ENCODE data around the gene CASK.
"Not testable (repeated sequence)": the region's sequence is repeated elsewhere in the genome, so short reads cannot be mapped to it uniquely, and the experiment has no call there.

The CASK gene

GRCh38 chrX:41522081-41522480 lies 401.3 kb downstream of the CASK start:
- H3K27me3 ChIP-seq (replicated peaks; ENCODE audit: control insufficient read depth, insufficient read depth, low read length, poor library complexity, severe bottlenecking), result no peaks in the 10 kb centered on the region
- no peaks in the 10 kb centered on the region for H3K4me1 ChIP-seq (ENCODE audit: control insufficient read depth, insufficient read depth, low read length, poor library complexity, severe bottlenecking)
- peaks cover 9% of the 10 kb centered on the region for H3K36me3 ChIP-seq (ENCODE audit: control insufficient read depth, insufficient read depth, low read length)
- H3K27ac ChIP-seq (ENCODE audit: insufficient read depth, low read length, poor library complexity, severe bottlenecking), result no peak overlapping the region
- H3K4me3 ChIP-seq (ENCODE audit: insufficient read depth, low read depth, low read length, poor library complexity, severe bottlenecking), result no peak overlapping the region
- no peaks in the 10 kb centered on the region for H3K9me3 ChIP-seq (ENCODE audit: control insufficient read depth, low read length)
- DNase-seq, result no peak

DNA sequence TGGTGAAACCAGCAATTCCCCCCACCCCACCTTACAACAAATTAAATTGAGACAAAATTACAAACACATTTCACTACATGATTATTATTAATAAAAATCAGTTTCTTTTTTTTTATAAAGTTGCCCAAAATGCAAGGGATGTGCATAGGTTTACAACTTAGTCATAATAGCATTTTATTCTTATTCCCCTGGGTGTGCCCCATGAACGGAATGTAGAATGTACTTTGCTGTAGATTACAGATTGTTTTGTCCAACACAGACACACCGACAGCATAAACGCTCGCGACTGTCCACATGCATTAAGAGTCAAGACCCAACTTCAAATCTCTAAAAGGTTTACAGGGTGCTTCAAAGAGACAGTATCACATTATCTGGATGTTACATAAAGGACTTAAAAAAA lies 403.9 kb downstream of the CASK start:
- Histone ChIP-seq H3K4me1 (ENCODE audit: control insufficient read depth, insufficient read depth, low read length, poor library complexity, severe bottlenecking) (no peaks in the 10 kb centered on the region), H3K27me3 (replicated peaks; ENCODE audit: control insufficient read depth, insufficient read depth, low read length, poor library complexity, severe bottlenecking) (no peaks in the 10 kb centered on the region), H3K4me3 (ENCODE audit: insufficient read depth, low read depth, low read length, poor library complexity, severe bottlenecking) (no peak overlapping the region), H3K27ac (ENCODE audit: insufficient read depth, low read length, poor library complexity, severe bottlenecking) (no peak overlapping the region), H3K9me3 (ENCODE audit: control insufficient read depth, low read length) (no peaks in the 10 kb centered on the region), H3K36me3 (ENCODE audit: control insufficient read depth, insufficient read depth, low read length) (peaks cover 7% of the 10 kb centered on the region)
- DNase-seq, result no peak

DNA sequence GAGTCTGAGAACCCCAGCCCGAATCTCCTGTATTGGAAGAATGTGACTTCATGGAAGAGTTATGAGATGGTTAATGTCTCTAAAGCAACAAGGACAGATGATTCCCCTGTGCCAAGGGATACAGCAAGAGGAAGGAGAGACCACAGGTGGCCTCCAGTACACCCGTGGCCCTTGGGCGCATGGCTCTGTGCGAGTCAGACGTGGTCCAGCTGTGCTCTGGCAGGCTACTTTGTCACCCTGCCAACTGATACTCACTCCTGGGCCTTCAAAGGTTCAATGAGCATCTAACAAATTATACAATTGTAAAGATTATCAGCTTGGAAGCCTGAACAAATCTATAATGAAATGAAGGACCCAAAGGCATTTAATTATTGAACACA lies 404.5 kb downstream of the CASK start:
- Histone ChIP-seq H3K27me3 (replicated peaks; ENCODE audit: control insufficient read depth, insufficient read depth, low read length, poor library complexity, severe bottlenecking) (no peaks in the 10 kb centered on the region), H3K9me3 (ENCODE audit: control insufficient read depth, low read length) (no peaks in the 10 kb centered on the region), H3K4me1 (ENCODE audit: control insufficient read depth, insufficient read depth, low read length, poor library complexity, severe bottlenecking) (no peaks in the 10 kb centered on the region), H3K4me3 (ENCODE audit: insufficient read depth, low read depth, low read length, poor library complexity, severe bottlenecking) (no peak overlapping the region), H3K36me3 (ENCODE audit: control insufficient read depth, insufficient read depth, low read length) (peaks cover 5% of the 10 kb centered on the region), H3K27ac (ENCODE audit: insufficient read depth, low read length, poor library complexity, severe bottlenecking) (no peak overlapping the region)
- no peak for DNase-seq

- H3K4me1 ChIP-seq (ENCODE audit: control insufficient read depth, insufficient read depth, low read length, poor library complexity, severe bottlenecking), result no peaks in the 10 kb centered on the region
- H3K27me3 ChIP-seq (replicated peaks; ENCODE audit: control insufficient read depth, insufficient read depth, low read length, poor library complexity, severe bottlenecking), result no peaks in the 10 kb centered on the region
- H3K27ac ChIP-seq (ENCODE audit: insufficient read depth, low read length, poor library complexity, severe bottlenecking), result no peak overlapping the region
- DNase-seq, result no peak
- no peaks in the 10 kb centered on the region for H3K9me3 ChIP-seq (ENCODE audit: control insufficient read depth, low read length)
- peaks cover 5% of the 10 kb centered on the region for H3K36me3 ChIP-seq (ENCODE audit: control insufficient read depth, insufficient read depth, low read length)
- H3K4me3 ChIP-seq (ENCODE audit: insufficient read depth, low read depth, low read length, poor library complexity, severe bottlenecking), result no peak overlapping the region
Measured at GRCh38 chrX:41518127-41518840, 405.1 kb downstream of the CASK start.

- Histone ChIP-seq H3K9me3 (ENCODE audit: control insufficient read depth, low read length) (no peaks in the 10 kb centered on the region), H3K4me3 (ENCODE audit: insufficient read depth, low read depth, low read length, poor library complexity, severe bottlenecking) (no peak overlapping the region), H3K36me3 (ENCODE audit: control insufficient read depth, insufficient read depth, low read length) (peaks cover 5% of the 10 kb centered on the region), H3K4me1 (ENCODE audit: control insufficient read depth, insufficient read depth, low read length, poor library complexity, severe bottlenecking) (peaks cover 2% of the 10 kb centered on the region), H3K27ac (ENCODE audit: insufficient read depth, low read length, poor library complexity, severe bottlenecking) (no peak overlapping the region), H3K27me3 (replicated peaks; ENCODE audit: control insufficient read depth, insufficient read depth, low read length, poor library complexity, severe bottlenecking) (no peaks in the 10 kb centered on the region)
- no peak for DNase-seq
Measured at GRCh38 chrX:41516999-41517765, 406.2 kb downstream of the CASK start.

DNA sequence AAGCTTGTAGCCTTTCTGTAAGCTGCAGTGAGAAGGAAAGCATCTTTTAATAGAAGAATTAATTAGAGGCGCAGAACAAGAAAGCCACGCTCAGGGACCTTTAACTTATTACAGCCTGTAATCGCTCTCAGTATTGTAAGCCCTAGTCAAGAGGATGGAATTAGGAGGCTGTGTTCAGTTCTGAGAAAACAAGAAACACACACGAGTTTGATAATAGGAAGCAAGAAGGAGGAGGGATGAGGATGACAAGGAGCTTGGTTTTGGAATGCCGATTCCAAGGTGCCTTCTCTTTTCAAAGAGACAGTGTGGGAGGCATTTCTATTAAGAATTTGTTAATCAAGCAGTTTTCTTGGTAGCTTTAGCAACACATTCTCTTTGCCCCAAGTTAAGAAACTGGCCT lies 406.9 kb downstream of the CASK start:
- Histone ChIP-seq H3K4me1 (ENCODE audit: control insufficient read depth, insufficient read depth, low read length, poor library complexity, severe bottlenecking) (peaks cover 2% of the 10 kb centered on the region), H3K9me3 (ENCODE audit: control insufficient read depth, low read length) (no peaks in the 10 kb centered on the region), H3K27ac (ENCODE audit: insufficient read depth, low read length, poor library complexity, severe bottlenecking) (no peak overlapping the region), H3K36me3 (ENCODE audit: control insufficient read depth, insufficient read depth, low read length) (peaks cover 5% of the 10 kb centered on the region), H3K27me3 (replicated peaks; ENCODE audit: control insufficient read depth, insufficient read depth, low read length, poor library complexity, severe bottlenecking) (no peaks in the 10 kb centered on the region), H3K4me3 (ENCODE audit: insufficient read depth, low read depth, low read length, poor library complexity, severe bottlenecking) (no peak overlapping the region)
- DNase-seq, result no peak

DNA sequence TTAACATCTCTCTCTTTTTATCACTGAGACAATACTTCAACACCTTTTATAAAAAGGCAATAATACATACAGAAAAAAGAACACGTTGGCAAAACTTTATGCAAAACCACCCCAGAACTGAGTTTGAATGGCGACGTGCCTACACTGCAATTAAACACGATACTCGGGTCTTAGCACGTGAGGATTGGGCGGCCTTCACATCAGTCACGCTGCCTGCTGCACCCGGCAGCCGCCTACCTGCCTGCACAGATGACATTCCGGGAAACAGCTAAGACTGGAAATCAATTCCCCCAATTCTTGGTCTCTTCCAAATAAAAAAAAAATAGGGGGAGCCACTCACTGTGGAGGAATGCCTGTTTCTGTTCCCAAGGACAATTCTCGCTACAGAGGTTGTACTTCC lies 408.0 kb downstream of the CASK start:
- H3K36me3 ChIP-seq (ENCODE audit: control insufficient read depth, insufficient read depth, low read length), result peaks cover 3% of the 10 kb centered on the region
- H3K27ac ChIP-seq (ENCODE audit: insufficient read depth, low read length, poor library complexity, severe bottlenecking), result no peak overlapping the region
- no peak overlapping the region for H3K4me3 ChIP-seq (ENCODE audit: insufficient read depth, low read depth, low read length, poor library complexity, severe bottlenecking)
- H3K27me3 ChIP-seq (replicated peaks; ENCODE audit: control insufficient read depth, insufficient read depth, low read length, poor library complexity, severe bottlenecking), result no peaks in the 10 kb centered on the region
- DNase-seq, result no peak
- no peaks in the 10 kb centered on the region for H3K9me3 ChIP-seq (ENCODE audit: control insufficient read depth, low read length)
- H3K4me1 ChIP-seq (ENCODE audit: control insufficient read depth, insufficient read depth, low read length, poor library complexity, severe bottlenecking), result peaks cover 2% of the 10 kb centered on the region

DNA sequence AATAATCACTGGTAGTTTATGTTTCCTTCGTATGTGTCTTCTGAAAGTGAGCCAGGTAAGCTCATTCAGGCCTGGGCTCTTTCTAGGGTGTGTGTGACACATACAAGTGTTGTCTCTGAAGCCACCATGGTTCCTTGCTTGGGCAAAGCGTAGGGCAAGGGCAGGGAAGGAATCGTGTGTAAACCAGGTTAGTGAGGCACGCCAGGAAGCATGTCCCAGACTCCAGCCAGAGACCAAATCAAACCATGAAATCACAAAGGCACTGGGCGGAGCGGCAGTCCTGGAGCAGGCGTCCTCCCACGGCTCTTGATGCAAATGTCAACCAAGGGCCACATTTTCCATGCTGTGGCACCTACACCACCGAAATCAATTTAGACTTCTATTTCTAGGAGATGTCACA lies 409.2 kb downstream of the CASK start:
- Histone ChIP-seq H3K9me3 (ENCODE audit: control insufficient read depth, low read length) (no peaks in the 10 kb centered on the region), H3K27me3 (replicated peaks; ENCODE audit: control insufficient read depth, insufficient read depth, low read length, poor library complexity, severe bottlenecking) (no peaks in the 10 kb centered on the region), H3K4me3 (ENCODE audit: insufficient read depth, low read depth, low read length, poor library complexity, severe bottlenecking) (no peak overlapping the region), H3K27ac (ENCODE audit: insufficient read depth, low read length, poor library complexity, severe bottlenecking) (no peak overlapping the region), H3K36me3 (ENCODE audit: control insufficient read depth, insufficient read depth, low read length) (no peaks in the 10 kb centered on the region), H3K4me1 (ENCODE audit: control insufficient read depth, insufficient read depth, low read length, poor library complexity, severe bottlenecking) (peaks cover 2% of the 10 kb centered on the region)
- no peak for DNase-seq

- not testable (repeated sequence) for H3K9me3 ChIP-seq (ENCODE audit: control insufficient read depth, low read length); H3K36me3 ChIP-seq (ENCODE audit: control insufficient read depth, insufficient read depth, low read length); H3K27ac ChIP-seq (ENCODE audit: insufficient read depth, low read length, poor library complexity, severe bottlenecking); H3K4me3 ChIP-seq (ENCODE audit: insufficient read depth, low read depth, low read length, poor library complexity, severe bottlenecking); H3K4me1 ChIP-seq (ENCODE audit: control insufficient read depth, insufficient read depth, low read length, poor library complexity, severe bottlenecking); H3K27me3 ChIP-seq (replicated peaks; ENCODE audit: control insufficient read depth, insufficient read depth, low read length, poor library complexity, severe bottlenecking); DNase-seq
Measured at GRCh38 chrX:41512853-41513252, 410.5 kb downstream of the CASK start.

DNA sequence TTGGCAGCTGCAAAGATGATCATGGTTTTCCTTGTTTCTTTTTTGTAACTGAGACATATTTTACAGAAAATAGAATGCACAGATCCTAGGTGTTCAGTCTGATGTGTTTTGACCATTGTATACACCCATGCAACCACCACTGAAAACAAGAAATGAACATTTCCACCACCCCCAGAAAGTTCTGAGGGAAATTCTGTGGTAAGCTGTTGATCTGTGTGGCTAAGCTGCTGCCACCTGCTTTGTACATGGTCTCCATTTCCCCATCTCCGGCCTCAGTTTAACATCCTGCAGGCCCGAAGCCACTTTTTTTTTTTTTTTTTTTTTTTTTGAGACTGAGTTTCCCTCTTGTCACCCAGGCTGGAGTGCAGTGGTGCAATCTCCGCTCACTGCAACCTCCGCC lies 411.0 kb downstream of the CASK start:
- no peaks in the 10 kb centered on the region for H3K9me3 ChIP-seq (ENCODE audit: control insufficient read depth, low read length)
- H3K27me3 ChIP-seq (replicated peaks; ENCODE audit: control insufficient read depth, insufficient read depth, low read length, poor library complexity, severe bottlenecking), result no peaks in the 10 kb centered on the region
- no peak overlapping the region for H3K4me3 ChIP-seq (ENCODE audit: insufficient read depth, low read depth, low read length, poor library complexity, severe bottlenecking)
- no peak for DNase-seq
- H3K4me1 ChIP-seq (ENCODE audit: control insufficient read depth, insufficient read depth, low read length, poor library complexity, severe bottlenecking), result peaks cover 2% of the 10 kb centered on the region
- no peaks in the 10 kb centered on the region for H3K36me3 ChIP-seq (ENCODE audit: control insufficient read depth, insufficient read depth, low read length)
- H3K27ac ChIP-seq (ENCODE audit: insufficient read depth, low read length, poor library complexity, severe bottlenecking), result no peak overlapping the region

Measured in effector memory CD4-positive, alpha-beta T cell (primary cell).